ENCODE results near the gene SRRM5.

GRCh38 chr19:43660971-43661360, 49.1 kb downstream of the SRRM5 start:
- TF ChIP-seq CTCF (IDR thresholded peaks at IDR 0.05), result no peak
- TF ChIP-seq PHF8 (IDR thresholded peaks at IDR 0.05; ENCODE audit: borderline replicate concordance, low read depth), result no peak
- TF ChIP-seq JUNB (IDR thresholded peaks at IDR 0.05), result no peak
- no peak for TF ChIP-seq MAZ (IDR thresholded peaks at IDR 0.05; ENCODE audit: borderline replicate concordance, low read depth, low read length)
- no peak for TF ChIP-seq SMC3 (IDR thresholded peaks at IDR 0.05)
- TF ChIP-seq RCOR1 (IDR thresholded peaks at IDR 0.05; ENCODE audit: low read depth, low read length), result no peak
- TF ChIP-seq FOSL2 (IDR thresholded peaks at IDR 0.05), result no peak
- TF ChIP-seq FOSL2 (CRISPR knock-in tag; IDR thresholded peaks at IDR 0.05), result no peak
- no peak for TF ChIP-seq ZC3H11A (IDR thresholded peaks at IDR 0.05)

Measured in A549 (cell line).